Measurements from ENCODE around the gene IL2RA. TPM values are rescaled to one million over a fixed set of nuclear protein-coding genes. Genes with fewer than 3 reads are reported as not detected.

The IL2RA gene
- polyA plus RNA-seq, 1 donor (not counting 4 experiments of a cell fraction or from before 2014, with no cell fraction given) = not detected

DNA sequence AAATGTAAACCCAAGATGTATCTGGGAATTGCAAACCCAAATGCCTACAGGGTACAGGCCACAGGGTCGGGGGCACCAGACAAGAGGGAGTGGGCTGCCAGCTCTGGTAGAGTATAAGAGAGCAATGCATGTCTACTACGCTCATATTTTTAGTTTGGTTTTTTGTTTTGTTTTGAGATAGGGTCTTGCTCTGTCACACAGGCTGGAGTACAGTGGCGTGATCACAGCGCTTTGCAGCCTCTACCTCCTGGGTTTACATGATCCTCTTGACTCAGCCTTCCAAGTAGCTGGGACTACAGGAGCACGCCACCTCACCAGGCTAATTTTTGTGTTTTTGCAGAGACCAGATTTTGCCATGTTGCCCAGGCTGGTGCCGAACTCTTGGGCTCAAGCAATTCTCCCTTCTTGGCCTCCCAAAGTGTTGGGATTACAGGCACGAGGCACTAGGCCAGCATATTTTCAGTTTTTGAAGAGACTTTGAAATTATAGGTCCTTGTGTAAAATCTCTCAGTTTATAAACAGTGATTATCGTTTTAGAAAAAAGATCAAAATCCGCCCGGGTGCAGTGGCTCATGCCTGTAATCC, 73.7 kb downstream of the IL2RA start:
- H3K36me3 ChIP-seq (ENCODE audit: control insufficient read depth in 2 of 2, extremely low read depth in 1 of 2, insufficient read depth in 2 of 2, low read length in 2 of 2) = no peaks in the 10 kb centered on the region
- dilution Hi-C loops (cut with MboI; ENCODE audit: extremely low pct_ligation_motif_present, low sequenced_read_pairs) = no loop called here
- TF ChIP-seq, protein P1, sequence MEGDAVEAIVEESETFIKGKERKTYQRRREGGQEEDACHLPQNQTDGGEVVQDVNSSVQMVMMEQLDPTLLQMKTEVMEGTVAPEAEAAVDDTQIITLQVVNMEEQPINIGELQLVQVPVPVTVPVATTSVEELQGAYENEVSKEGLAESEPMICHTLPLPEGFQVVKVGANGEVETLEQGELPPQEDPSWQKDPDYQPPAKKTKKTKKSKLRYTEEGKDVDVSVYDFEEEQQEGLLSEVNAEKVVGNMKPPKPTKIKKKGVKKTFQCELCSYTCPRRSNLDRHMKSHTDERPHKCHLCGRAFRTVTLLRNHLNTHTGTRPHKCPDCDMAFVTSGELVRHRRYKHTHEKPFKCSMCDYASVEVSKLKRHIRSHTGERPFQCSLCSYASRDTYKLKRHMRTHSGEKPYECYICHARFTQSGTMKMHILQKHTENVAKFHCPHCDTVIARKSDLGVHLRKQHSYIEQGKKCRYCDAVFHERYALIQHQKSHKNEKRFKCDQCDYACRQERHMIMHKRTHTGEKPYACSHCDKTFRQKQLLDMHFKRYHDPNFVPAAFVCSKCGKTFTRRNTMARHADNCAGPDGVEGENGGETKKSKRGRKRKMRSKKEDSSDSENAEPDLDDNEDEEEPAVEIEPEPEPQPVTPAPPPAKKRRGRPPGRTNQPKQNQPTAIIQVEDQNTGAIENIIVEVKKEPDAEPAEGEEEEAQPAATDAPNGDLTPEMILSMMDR (optimal IDR thresholded peaks at IDR 0.05 in 1 of 3, IDR thresholded peaks at IDR 0.05 in 1 of 3, conservative IDR thresholded peaks at IDR 0.05 in 1 of 3; ENCODE audit: extremely low read depth in 1 of 3, insufficient read depth in 2 of 3, low read length in 3 of 3) = no peak
- no peak for TF ChIP-seq EZH2 (IDR thresholded peaks at IDR 0.05; ENCODE audit: low read length)
- no peaks in the 10 kb centered on the region for H3K9me1 ChIP-seq (ENCODE audit: control insufficient read depth, extremely low read depth, insufficient read depth, low read length)
- H4K20me1 ChIP-seq (ENCODE audit: control insufficient read depth, extremely low read depth, insufficient read depth, low read length) = no peaks in the 10 kb centered on the region
- no peak overlapping the region for H3K27ac ChIP-seq (ENCODE audit: control insufficient read depth, insufficient read depth, low read length)
- no peak overlapping the region for H3K4me2 ChIP-seq (ENCODE audit: control insufficient read depth, extremely low read depth, insufficient read depth, low read depth, low read length)
- DNase-seq (ENCODE audit: low read depth, low spot score) (no peak), FAIRE-seq (no peak)
- no peak overlapping the region for H3K9ac ChIP-seq (ENCODE audit: control insufficient read depth, extremely low read depth, insufficient read depth, low read length)
- peaks cover 4% of the 10 kb centered on the region for H3K27me3 ChIP-seq (ENCODE audit: control insufficient read depth, extremely low read depth, insufficient read depth, low read length)
- no peaks in the 10 kb centered on the region for H3K79me2 ChIP-seq (ENCODE audit: control insufficient read depth, insufficient read depth, low read length)
- no peaks in the 10 kb centered on the region for H3K4me1 ChIP-seq (ENCODE audit: control insufficient read depth, extremely low read depth, insufficient read depth, low read length)
- H2AFZ ChIP-seq (ENCODE audit: control insufficient read depth, low read length) = no peak overlapping the region
- H3K9me3 ChIP-seq (ENCODE audit: control insufficient read depth, low read depth, low read length) = no peaks in the 10 kb centered on the region
- H3K4me3 ChIP-seq (ENCODE audit: control insufficient read depth in 2 of 3, extremely low read depth in 1 of 3, insufficient read depth in 2 of 3, low read depth in 1 of 3, low read length in 3 of 3) = no peak overlapping the region

DNA sequence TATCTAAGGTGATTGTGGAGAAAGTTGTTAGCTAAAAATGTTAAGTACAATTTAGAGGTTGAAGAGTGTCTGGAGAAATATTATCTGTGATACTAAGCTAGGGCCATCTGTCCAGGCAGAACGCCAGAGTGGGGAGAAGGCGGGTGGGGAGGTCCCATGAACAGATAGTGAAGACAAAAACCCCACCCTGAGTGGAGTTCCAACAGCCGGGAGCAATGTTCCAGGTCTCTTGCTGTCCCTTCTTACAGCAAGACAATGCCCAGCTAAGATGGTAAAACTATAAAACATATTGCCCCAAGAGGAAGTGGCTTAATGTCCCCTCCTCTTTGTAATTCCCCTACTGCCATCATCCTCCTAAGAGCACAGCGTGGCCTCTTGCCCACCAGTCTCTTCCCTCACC, 74.4 kb downstream of the IL2RA start:
- no peak overlapping the region for H3K4me2 ChIP-seq (ENCODE audit: control insufficient read depth, extremely low read depth, insufficient read depth, low read depth, low read length)
- H3K27ac ChIP-seq (ENCODE audit: control insufficient read depth, insufficient read depth, low read length) = no peak overlapping the region
- H3K4me1 ChIP-seq (ENCODE audit: control insufficient read depth, extremely low read depth, insufficient read depth, low read length) = no peaks in the 10 kb centered on the region
- no peak overlapping the region for H3K4me3 ChIP-seq (ENCODE audit: control insufficient read depth in 2 of 3, extremely low read depth in 1 of 3, insufficient read depth in 2 of 3, low read depth in 1 of 3, low read length in 3 of 3)
- no peaks in the 10 kb centered on the region for H3K36me3 ChIP-seq (ENCODE audit: control insufficient read depth in 2 of 2, extremely low read depth in 1 of 2, insufficient read depth in 2 of 2, low read length in 2 of 2)
- no peaks in the 10 kb centered on the region for H3K79me2 ChIP-seq (ENCODE audit: control insufficient read depth, insufficient read depth, low read length)
- H3K9me1 ChIP-seq (ENCODE audit: control insufficient read depth, extremely low read depth, insufficient read depth, low read length) = no peaks in the 10 kb centered on the region
- H3K27me3 ChIP-seq (ENCODE audit: control insufficient read depth, extremely low read depth, insufficient read depth, low read length) = peaks cover 5% of the 10 kb centered on the region
- no peak for TF ChIP-seq EZH2 (IDR thresholded peaks at IDR 0.05; ENCODE audit: low read length)
- TF ChIP-seq, protein P1 (optimal IDR thresholded peaks at IDR 0.05 in 1 of 3, IDR thresholded peaks at IDR 0.05 in 1 of 3, conservative IDR thresholded peaks at IDR 0.05 in 1 of 3; ENCODE audit: extremely low read depth in 1 of 3, insufficient read depth in 2 of 3, low read length in 3 of 3) = no peak
- H3K9ac ChIP-seq (ENCODE audit: control insufficient read depth, extremely low read depth, insufficient read depth, low read length) = no peak overlapping the region
- H2AFZ ChIP-seq (ENCODE audit: control insufficient read depth, low read length) = no peak overlapping the region
- DNase-seq (ENCODE audit: low read depth, low spot score) = no peak
- no peaks in the 10 kb centered on the region for H4K20me1 ChIP-seq (ENCODE audit: control insufficient read depth, extremely low read depth, insufficient read depth, low read length)
- FAIRE-seq = no peak
- dilution Hi-C loops (cut with MboI; ENCODE audit: extremely low pct_ligation_motif_present, low sequenced_read_pairs) = no loop called here
- H3K9me3 ChIP-seq (ENCODE audit: control insufficient read depth, low read depth, low read length) = no peaks in the 10 kb centered on the region
